Measurements from ENCODE around the gene EVL.

DNA sequence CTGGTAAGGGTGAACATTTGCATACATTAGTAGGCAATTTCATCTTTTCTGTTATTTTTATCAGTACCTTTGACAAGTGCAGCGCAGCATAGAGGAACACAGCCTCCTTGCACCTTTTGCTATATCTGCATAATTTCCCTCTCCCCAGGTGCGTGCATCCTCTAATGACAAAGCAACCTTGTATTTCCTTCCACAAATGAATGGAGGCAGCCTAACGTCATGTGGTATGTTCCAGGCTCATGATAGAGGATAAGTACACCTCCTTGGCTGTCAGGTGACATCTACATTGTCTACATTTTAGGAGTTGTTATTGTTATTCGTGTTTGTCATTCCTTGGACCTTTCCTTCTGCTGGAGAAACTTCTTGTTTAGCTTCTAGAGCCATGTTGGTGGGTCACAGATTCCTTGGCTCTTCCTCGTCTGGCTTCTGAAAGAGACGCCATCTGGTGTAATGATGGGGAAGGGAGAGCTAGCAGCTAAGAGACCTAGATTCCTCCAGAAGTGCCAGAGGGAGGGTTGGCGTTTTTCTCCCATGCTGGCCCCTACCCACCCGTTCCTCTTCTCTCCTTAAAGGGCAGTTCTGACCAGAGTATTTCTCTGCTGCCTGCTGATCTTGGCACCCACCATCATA is 37.0 kb downstream of the EVL start:
- TF ChIP-seq, protein P1, sequence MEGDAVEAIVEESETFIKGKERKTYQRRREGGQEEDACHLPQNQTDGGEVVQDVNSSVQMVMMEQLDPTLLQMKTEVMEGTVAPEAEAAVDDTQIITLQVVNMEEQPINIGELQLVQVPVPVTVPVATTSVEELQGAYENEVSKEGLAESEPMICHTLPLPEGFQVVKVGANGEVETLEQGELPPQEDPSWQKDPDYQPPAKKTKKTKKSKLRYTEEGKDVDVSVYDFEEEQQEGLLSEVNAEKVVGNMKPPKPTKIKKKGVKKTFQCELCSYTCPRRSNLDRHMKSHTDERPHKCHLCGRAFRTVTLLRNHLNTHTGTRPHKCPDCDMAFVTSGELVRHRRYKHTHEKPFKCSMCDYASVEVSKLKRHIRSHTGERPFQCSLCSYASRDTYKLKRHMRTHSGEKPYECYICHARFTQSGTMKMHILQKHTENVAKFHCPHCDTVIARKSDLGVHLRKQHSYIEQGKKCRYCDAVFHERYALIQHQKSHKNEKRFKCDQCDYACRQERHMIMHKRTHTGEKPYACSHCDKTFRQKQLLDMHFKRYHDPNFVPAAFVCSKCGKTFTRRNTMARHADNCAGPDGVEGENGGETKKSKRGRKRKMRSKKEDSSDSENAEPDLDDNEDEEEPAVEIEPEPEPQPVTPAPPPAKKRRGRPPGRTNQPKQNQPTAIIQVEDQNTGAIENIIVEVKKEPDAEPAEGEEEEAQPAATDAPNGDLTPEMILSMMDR (IDR thresholded peaks at IDR 0.05; ENCODE audit: low read depth, low read length): no peak
- TF ChIP-seq POLR2A (IDR thresholded peaks at IDR 0.05; ENCODE audit: extremely low read depth, insufficient read length) (no peak), MYC (IDR thresholded peaks at IDR 0.05; ENCODE audit: low read depth, low read length) (no peak)
- TF ChIP-seq, protein P2, sequence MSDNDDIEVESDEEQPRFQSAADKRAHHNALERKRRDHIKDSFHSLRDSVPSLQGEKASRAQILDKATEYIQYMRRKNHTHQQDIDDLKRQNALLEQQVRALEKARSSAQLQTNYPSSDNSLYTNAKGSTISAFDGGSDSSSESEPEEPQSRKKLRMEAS (IDR thresholded peaks at IDR 0.05; ENCODE audit: low read depth, low read length): no peak
